Measurements from ENCODE around the gene MC4R.

DNA sequence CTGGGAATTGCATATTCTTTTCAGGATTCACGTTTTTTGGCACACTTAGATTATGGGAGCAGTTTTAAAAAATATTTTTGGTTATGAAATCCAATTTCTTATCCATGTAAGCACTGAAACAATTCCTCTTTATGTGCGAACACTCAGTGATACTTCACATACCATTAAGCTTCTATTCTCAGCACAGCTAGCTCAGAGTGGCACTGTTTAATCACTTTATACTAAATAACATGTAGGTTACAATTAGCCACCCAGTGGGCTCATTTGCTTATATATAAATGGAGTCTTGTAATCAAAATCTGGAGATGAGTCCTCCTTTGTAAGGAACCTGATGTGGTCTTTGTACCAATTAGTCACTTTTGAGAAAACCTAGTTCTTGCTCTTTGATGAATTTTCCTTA lies 11.3 kb upstream of the MC4R start:
- TF ChIP-seq ESRRA (IDR thresholded peaks at IDR 0.05; ENCODE audit: borderline replicate concordance, low read length), result no peak
- TF ChIP-seq FOSB (CRISPR knock-in tag; IDR thresholded peaks at IDR 0.05), result no peak
- TF ChIP-seq CBX8 (IDR thresholded peaks at IDR 0.05), result no peak
- no peak for TF ChIP-seq POLR2A (IDR thresholded peaks at IDR 0.05; ENCODE audit: low read length)
- no peak for TF ChIP-seq RAD21 (conservative IDR thresholded peaks at IDR 0.05 in 1 of 2, IDR thresholded peaks at IDR 0.05 in 1 of 2)
- TF ChIP-seq, protein P1, sequence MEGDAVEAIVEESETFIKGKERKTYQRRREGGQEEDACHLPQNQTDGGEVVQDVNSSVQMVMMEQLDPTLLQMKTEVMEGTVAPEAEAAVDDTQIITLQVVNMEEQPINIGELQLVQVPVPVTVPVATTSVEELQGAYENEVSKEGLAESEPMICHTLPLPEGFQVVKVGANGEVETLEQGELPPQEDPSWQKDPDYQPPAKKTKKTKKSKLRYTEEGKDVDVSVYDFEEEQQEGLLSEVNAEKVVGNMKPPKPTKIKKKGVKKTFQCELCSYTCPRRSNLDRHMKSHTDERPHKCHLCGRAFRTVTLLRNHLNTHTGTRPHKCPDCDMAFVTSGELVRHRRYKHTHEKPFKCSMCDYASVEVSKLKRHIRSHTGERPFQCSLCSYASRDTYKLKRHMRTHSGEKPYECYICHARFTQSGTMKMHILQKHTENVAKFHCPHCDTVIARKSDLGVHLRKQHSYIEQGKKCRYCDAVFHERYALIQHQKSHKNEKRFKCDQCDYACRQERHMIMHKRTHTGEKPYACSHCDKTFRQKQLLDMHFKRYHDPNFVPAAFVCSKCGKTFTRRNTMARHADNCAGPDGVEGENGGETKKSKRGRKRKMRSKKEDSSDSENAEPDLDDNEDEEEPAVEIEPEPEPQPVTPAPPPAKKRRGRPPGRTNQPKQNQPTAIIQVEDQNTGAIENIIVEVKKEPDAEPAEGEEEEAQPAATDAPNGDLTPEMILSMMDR (IDR thresholded peaks at IDR 0.05), result no peak
- no peak for TF ChIP-seq CEBPB (IDR thresholded peaks at IDR 0.05)
- TF ChIP-seq, protein P2, sequence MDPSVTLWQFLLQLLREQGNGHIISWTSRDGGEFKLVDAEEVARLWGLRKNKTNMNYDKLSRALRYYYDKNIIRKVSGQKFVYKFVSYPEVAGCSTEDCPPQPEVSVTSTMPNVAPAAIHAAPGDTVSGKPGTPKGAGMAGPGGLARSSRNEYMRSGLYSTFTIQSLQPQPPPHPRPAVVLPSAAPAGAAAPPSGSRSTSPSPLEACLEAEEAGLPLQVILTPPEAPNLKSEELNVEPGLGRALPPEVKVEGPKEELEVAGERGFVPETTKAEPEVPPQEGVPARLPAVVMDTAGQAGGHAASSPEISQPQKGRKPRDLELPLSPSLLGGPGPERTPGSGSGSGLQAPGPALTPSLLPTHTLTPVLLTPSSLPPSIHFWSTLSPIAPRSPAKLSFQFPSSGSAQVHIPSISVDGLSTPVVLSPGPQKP (IDR thresholded peaks at IDR 0.05; ENCODE audit: low read depth, low read length), result no peak
- no peak for TF ChIP-seq PHF8 (IDR thresholded peaks at IDR 0.05; ENCODE audit: borderline replicate concordance, low read depth)
- TF ChIP-seq, protein P3, sequence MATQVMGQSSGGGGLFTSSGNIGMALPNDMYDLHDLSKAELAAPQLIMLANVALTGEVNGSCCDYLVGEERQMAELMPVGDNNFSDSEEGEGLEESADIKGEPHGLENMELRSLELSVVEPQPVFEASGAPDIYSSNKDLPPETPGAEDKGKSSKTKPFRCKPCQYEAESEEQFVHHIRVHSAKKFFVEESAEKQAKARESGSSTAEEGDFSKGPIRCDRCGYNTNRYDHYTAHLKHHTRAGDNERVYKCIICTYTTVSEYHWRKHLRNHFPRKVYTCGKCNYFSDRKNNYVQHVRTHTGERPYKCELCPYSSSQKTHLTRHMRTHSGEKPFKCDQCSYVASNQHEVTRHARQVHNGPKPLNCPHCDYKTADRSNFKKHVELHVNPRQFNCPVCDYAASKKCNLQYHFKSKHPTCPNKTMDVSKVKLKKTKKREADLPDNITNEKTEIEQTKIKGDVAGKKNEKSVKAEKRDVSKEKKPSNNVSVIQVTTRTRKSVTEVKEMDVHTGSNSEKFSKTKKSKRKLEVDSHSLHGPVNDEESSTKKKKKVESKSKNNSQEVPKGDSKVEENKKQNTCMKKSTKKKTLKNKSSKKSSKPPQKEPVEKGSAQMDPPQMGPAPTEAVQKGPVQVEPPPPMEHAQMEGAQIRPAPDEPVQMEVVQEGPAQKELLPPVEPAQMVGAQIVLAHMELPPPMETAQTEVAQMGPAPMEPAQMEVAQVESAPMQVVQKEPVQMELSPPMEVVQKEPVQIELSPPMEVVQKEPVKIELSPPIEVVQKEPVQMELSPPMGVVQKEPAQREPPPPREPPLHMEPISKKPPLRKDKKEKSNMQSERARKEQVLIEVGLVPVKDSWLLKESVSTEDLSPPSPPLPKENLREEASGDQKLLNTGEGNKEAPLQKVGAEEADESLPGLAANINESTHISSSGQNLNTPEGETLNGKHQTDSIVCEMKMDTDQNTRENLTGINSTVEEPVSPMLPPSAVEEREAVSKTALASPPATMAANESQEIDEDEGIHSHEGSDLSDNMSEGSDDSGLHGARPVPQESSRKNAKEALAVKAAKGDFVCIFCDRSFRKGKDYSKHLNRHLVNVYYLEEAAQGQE (IDR thresholded peaks at IDR 0.05), result no peak
- TF ChIP-seq HDAC2 (IDR thresholded peaks at IDR 0.05), result no peak
- TF ChIP-seq ZC3H11A (IDR thresholded peaks at IDR 0.05), result no peak
- no peak for TF ChIP-seq SMC3 (IDR thresholded peaks at IDR 0.05)
- TF ChIP-seq, protein P4, sequence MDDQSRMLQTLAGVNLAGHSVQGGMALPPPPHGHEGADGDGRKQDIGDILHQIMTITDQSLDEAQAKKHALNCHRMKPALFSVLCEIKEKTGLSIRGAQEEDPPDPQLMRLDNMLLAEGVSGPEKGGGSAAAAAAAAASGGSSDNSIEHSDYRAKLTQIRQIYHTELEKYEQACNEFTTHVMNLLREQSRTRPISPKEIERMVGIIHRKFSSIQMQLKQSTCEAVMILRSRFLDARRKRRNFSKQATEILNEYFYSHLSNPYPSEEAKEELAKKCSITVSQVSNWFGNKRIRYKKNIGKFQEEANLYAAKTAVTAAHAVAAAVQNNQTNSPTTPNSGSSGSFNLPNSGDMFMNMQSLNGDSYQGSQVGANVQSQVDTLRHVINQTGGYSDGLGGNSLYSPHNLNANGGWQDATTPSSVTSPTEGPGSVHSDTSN (IDR thresholded peaks at IDR 0.05), result no peak

Data from A549 (cell line).